KMS-11 (cell line): Measurements from ENCODE around the gene KIF26B.

Source experiments
- H2AFZ ChIP-seq: fragments of 200-600 bp; sonication (generic); 2 replicates; pipeline ENCODE4 v1.6.1; 2016; ENCODE audit warnings: antibody characterized with exemption, mixed run types, low read depth
- H3K27ac ChIP-seq: fragments of 200-600 bp; sonication (generic); 2 replicates; pipeline ENCODE4 v1.6.1; 2016; ENCODE audit warnings: mild to moderate bottlenecking, mixed run types
- H3K27me3 ChIP-seq: fragments of 200-600 bp; sonication (generic); 2 replicates; pipeline ENCODE4 v1.6.1; 2017; ENCODE audit warnings: mild to moderate bottlenecking, low read depth, mixed run types, moderate library complexity; ENCODE audit not compliant: insufficient read depth
- H3K36me3 ChIP-seq: fragments of 200-600 bp; sonication (generic); 2 replicates; pipeline ENCODE4 v1.6.1; 2017; ENCODE audit warnings: mild to moderate bottlenecking, mixed run types; ENCODE audit not compliant: insufficient read depth
- H3K4me1 ChIP-seq: fragments of 200-600 bp; sonication (generic); 2 replicates; pipeline ENCODE4 v1.6.1; 2016; ENCODE audit warnings: mild to moderate bottlenecking, low read depth, mixed run types; ENCODE audit not compliant: poor library complexity, severe bottlenecking
- H3K4me2 ChIP-seq: fragments of 200-600 bp; sonication (generic); 2 replicates; pipeline ENCODE4 v1.7.0; 2016; ENCODE audit warnings: mild to moderate bottlenecking, mixed run types
- H3K4me3 ChIP-seq: fragments of 200-600 bp; sonication (generic); IDR thresholded peaks from 2 replicates; pipeline ENCODE4 v1.6.1; 2017; ENCODE audit warnings: low read depth, low read length, mixed read lengths; ENCODE audit not compliant: insufficient read depth
- H3K79me2 ChIP-seq: fragments of 200-600 bp; sonication (generic); 2 replicates; pipeline ENCODE4 v1.6.1; 2016; ENCODE audit warnings: low read depth, mixed run types; ENCODE audit not compliant: insufficient read depth
- H3K9ac ChIP-seq: fragments of 200-600 bp; sonication (generic); 2 replicates; pipeline ENCODE4 v1.6.1; 2016; ENCODE audit warnings: mild to moderate bottlenecking, mixed run types
- H4K20me1 ChIP-seq: fragments of 200-600 bp; sonication (generic); 2 replicates; pipeline ENCODE4 v1.6.1; 2016; ENCODE audit warnings: mild to moderate bottlenecking, mixed run types; ENCODE audit not compliant: insufficient read depth
- CTCF ChIP-seq: fragments of 200-600 bp; sonication (generic); conservative IDR thresholded peaks from 2 replicates; pipeline ENCODE4 v1.6.1; 2017; ENCODE audit warnings: low read depth, mild to moderate bottlenecking, antibody characterized with exemption, low read length, moderate library complexity, mixed read lengths

The KIF26B gene

GRCh38 chr1:245154429-245155271 is at the start of gene KIF26B:
Gene KIF26B (plus strand): TSS chr1:245154985. CDS start chr1:245155425, 440 bp downstream.
- Histone ChIP-seq H3K27me3 (peaks cover 12% of the 10 kb centered on the region), H3K79me2 (no peaks in the 10 kb centered on the region), H3K27ac (no peak within 1 kb of the TSS), H2AFZ (peak within 1 kb of the TSS; percentile 98), H3K4me1 (peaks cover 8% of the 10 kb centered on the region), H4K20me1 (no peaks in the 10 kb centered on the region), H3K4me2 (peak within 1 kb of the TSS; percentile 99), H3K4me3 (peak within 1 kb of the TSS; percentile 84), H3K36me3 (no peaks in the 10 kb centered on the region), H3K9ac (peak within 1 kb of the TSS; percentile 33; the same call in 1 of the 2 replicates)
- no peak for TF ChIP-seq CTCF

DNA sequence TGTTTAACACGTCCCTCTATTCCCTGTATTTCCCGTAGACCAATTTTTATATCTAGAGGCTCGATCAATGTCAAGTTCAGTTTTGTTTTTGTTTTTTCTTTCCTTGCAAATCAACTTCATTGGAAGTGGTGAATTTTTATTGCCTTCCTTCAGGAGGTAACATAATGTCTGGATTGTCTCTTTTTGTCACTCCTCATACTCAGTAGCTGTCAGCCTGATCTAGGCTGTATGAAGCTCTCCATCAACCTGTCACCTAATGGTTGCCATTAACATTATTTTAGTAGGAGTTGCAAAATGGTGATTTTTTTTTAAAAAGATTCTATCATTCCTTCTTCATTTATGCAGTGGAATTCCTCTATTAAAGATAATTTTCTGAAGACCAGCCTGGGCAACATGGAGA is 49.7 kb upstream of the KIF26B start:
- no peak overlapping the region for H2AFZ ChIP-seq
- no peaks in the 10 kb centered on the region for H3K79me2 ChIP-seq
- no peak overlapping the region for H3K4me2 ChIP-seq
- no peaks in the 10 kb centered on the region for H3K36me3 ChIP-seq
- H4K20me1 ChIP-seq = no peaks in the 10 kb centered on the region
- TF ChIP-seq CTCF = no peak
- no peak overlapping the region for H3K27ac ChIP-seq
- no peak overlapping the region for H3K4me3 ChIP-seq
- no peak overlapping the region for H3K9ac ChIP-seq
- H3K27me3 ChIP-seq = no peaks in the 10 kb centered on the region
- no peaks in the 10 kb centered on the region for H3K4me1 ChIP-seq

DNA sequence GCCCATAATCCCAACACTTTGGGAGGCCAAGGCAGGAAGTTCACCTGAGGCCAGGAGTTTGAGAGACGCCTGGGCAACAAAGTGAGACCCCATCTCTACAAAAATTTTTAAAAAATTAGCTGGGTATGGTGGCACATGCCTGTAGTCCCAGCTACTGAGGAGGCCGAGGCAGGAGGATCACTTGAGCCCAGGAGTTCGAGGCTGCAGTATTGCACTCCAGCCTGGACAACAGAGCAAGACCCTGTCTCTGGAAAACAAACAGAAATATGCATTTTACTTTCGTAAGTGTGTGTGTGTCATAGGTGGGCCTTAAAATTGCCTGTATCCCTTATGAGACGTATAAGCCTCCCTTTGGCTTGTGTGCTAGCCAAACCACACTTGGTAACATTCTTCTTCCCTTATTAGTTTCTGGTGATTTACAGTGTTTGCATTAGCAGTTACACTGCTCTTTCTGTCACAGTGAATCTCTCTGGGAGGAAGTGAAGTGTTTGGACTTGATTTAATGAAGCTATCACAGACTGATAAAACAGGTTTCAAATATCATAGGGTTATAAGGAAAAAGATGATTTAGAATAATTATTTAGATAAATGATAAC is 48.9 kb upstream of the KIF26B start:
- no peak overlapping the region for H3K9ac ChIP-seq
- H3K27me3 ChIP-seq = no peaks in the 10 kb centered on the region
- no peak overlapping the region for H3K4me2 ChIP-seq
- H3K4me1 ChIP-seq = no peaks in the 10 kb centered on the region
- no peak overlapping the region for H3K27ac ChIP-seq
- H2AFZ ChIP-seq = no peak overlapping the region
- H3K36me3 ChIP-seq = no peaks in the 10 kb centered on the region
- no peaks in the 10 kb centered on the region for H3K79me2 ChIP-seq
- TF ChIP-seq CTCF = no peak
- H3K4me3 ChIP-seq = no peak overlapping the region
- H4K20me1 ChIP-seq = no peaks in the 10 kb centered on the region

GRCh38 chr1:245107776-245108114 is 47.0 kb upstream of the KIF26B start:
- Histone ChIP-seq H3K9ac (no peak overlapping the region), H3K4me3 (no peak overlapping the region), H3K27ac (no peak overlapping the region), H3K4me1 (no peaks in the 10 kb centered on the region), H3K36me3 (no peaks in the 10 kb centered on the region), H3K79me2 (no peaks in the 10 kb centered on the region), H2AFZ (no peak overlapping the region), H3K27me3 (no peaks in the 10 kb centered on the region), H4K20me1 (no peaks in the 10 kb centered on the region), H3K4me2 (no peak overlapping the region)
- no peak for TF ChIP-seq CTCF
